ENCODE measurements around the gene ACOX2.

Gene ACOX2

DNA sequence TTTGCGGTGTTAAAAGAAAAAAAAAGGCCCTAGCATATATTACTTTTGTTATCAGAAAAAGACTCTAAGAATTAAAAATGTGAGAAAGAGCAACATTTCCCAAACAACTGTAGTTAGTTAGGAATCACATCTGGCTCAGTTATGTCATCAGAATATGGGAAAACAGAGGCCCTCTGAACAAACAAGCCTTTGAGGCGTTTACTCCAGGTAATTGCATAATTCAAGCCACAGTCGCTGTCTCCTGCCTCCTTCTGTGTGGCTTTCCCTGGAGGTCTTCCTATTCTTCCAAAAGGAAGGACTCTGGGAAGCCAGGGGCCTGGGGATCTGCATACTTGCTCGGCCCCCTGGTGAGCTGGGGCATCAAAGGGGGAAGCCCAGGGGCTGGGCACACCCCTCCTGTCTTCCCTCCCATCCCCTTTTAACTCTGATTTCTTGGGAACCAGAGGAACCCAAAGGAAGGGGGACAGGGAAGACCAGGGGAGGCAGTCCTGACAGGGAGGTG, 43.9 kb upstream of the ACOX2 start:
- ChIA-PET CTCF (interaction anchor here (1.4 kb wide), 1 partner anchor 11 kb away, joined by 3 read pairs; no protein-coding TSS in a partner anchor), POLR2A (no interaction called here)
- DNase-seq (ENCODE audit: extremely low spot score), result no peak
- TF ChIP-seq FOXA1 (IDR thresholded peaks at IDR 0.05) (no peak), ZNF384 (IDR thresholded peaks at IDR 0.05) (no peak), TARDBP (IDR thresholded peaks at IDR 0.05) (no peak), L3MBTL2 (conservative IDR thresholded peaks at IDR 0.05) (no peak), NFRKB (IDR thresholded peaks at IDR 0.05) (no peak), SUZ12 (IDR thresholded peaks at IDR 0.05) (no peak), FOXK2 (IDR thresholded peaks at IDR 0.05) (no peak), ELF4 (IDR thresholded peaks at IDR 0.05) (no peak), ARNT (IDR thresholded peaks at IDR 0.05) (no peak)

- TF ChIP-seq CTBP1 (IDR thresholded peaks at IDR 0.05; ENCODE audit: borderline replicate concordance) (no peak), ELF4 (IDR thresholded peaks at IDR 0.05) (no peak), PKNOX1 (IDR thresholded peaks at IDR 0.05) (no peak), FOXK2 (IDR thresholded peaks at IDR 0.05) (no peak), ARNT (IDR thresholded peaks at IDR 0.05) (no peak), HDGF (IDR thresholded peaks at IDR 0.05; ENCODE audit: borderline replicate concordance) (no peak), SUZ12 (IDR thresholded peaks at IDR 0.05) (no peak), LEF1 (IDR thresholded peaks at IDR 0.05; ENCODE audit: borderline replicate concordance) (no peak), L3MBTL2 (conservative IDR thresholded peaks at IDR 0.05) (no peak), SP1 (IDR thresholded peaks at IDR 0.05) (no peak), ZNF384 (IDR thresholded peaks at IDR 0.05) (no peak), BHLHE40 (IDR thresholded peaks at IDR 0.05; ENCODE audit: borderline replicate concordance) (no peak), NFRKB (IDR thresholded peaks at IDR 0.05) (no peak), FOXA1 (IDR thresholded peaks at IDR 0.05) (no peak), TARDBP (IDR thresholded peaks at IDR 0.05) (no peak), FOXM1 (IDR thresholded peaks at IDR 0.05; ENCODE audit: borderline replicate concordance) (no peak)
- ChIA-PET POLR2A (no interaction called here), CTCF (no interaction called here)
- DNase-seq (ENCODE audit: extremely low spot score), result no peak
Observed at GRCh38 chr3:58578873-58579272, 41.9 kb upstream of the ACOX2 start.

- peak; percentile 25 for DNase-seq (ENCODE audit: extremely low spot score)
- POLR2A ChIA-PET, result no interaction called here
- CTCF ChIA-PET, result interaction anchor here (1.2 kb wide), 1 partner anchor 53 kb away, joined by 3 read pairs; no protein-coding TSS in a partner anchor
- TF ChIP-seq BHLHE40 (IDR thresholded peaks at IDR 0.05; ENCODE audit: borderline replicate concordance), result no peak
- no peak for TF ChIP-seq SP1 (IDR thresholded peaks at IDR 0.05)
- no peak for TF ChIP-seq SUZ12 (IDR thresholded peaks at IDR 0.05)
Observed at GRCh38 chr3:58577269-58577821, 40.4 kb upstream of the ACOX2 start, which contains the start of gene FAM107A. Gene FAM107A, minus strand, starts transcription at chr3:58577391. Its CDS starts 7,531 bp downstream, at chr3:58569860.

DNA sequence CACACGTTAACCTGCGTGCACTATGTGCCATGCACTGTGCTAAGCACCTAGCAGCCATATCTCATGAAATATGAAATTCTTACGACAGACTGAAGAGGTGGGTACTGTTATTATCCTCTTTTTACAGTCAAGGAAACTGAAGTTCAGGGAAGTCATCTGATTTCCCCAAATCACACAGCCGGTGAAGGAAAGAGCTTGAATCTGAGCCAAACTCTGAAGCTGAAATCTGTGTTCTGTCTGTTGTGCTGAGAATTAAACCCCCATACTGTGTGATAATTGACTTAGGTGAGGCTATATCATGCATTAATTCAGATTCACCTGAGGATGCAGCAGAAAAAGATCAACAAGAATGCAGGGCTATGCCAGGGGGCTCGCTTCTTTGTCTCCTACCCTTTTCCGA, 39.7 kb upstream of the ACOX2 start:
- no peak for DNase-seq (ENCODE audit: extremely low spot score)
- TF ChIP-seq BHLHE40 (IDR thresholded peaks at IDR 0.05; ENCODE audit: borderline replicate concordance) (no peak), SP1 (IDR thresholded peaks at IDR 0.05) (no peak), HDGF (IDR thresholded peaks at IDR 0.05; ENCODE audit: borderline replicate concordance) (no peak), PKNOX1 (IDR thresholded peaks at IDR 0.05) (no peak)
- ChIA-PET CTCF (interaction anchor here (1.2 kb wide), 1 partner anchor 53 kb away, joined by 3 read pairs; no protein-coding TSS in a partner anchor), POLR2A (no interaction called here)

GRCh38 chr3:58575971-58576652, 39.1 kb upstream of the ACOX2 start:
- TF ChIP-seq BHLHE40 (IDR thresholded peaks at IDR 0.05; ENCODE audit: borderline replicate concordance), result no peak
- TF ChIP-seq FOXM1 (IDR thresholded peaks at IDR 0.05; ENCODE audit: borderline replicate concordance), result no peak
- no peak for TF ChIP-seq ELF4 (IDR thresholded peaks at IDR 0.05)
- TF ChIP-seq ZNF384 (IDR thresholded peaks at IDR 0.05), result no peak
- TF ChIP-seq PKNOX1 (IDR thresholded peaks at IDR 0.05), result no peak
- no peak for TF ChIP-seq FOXK2 (IDR thresholded peaks at IDR 0.05)
- TF ChIP-seq HDGF (IDR thresholded peaks at IDR 0.05; ENCODE audit: borderline replicate concordance), result no peak
- no peak for TF ChIP-seq FOXA1 (IDR thresholded peaks at IDR 0.05)
- DNase-seq (ENCODE audit: extremely low spot score), result no peak
- CTCF ChIA-PET, result interaction anchor here (1.2 kb wide), 1 partner anchor 54 kb away, joined by 3 read pairs; no protein-coding TSS in a partner anchor
- POLR2A ChIA-PET, result no interaction called here

- CTCF ChIA-PET, result no interaction called here
- DNase-seq (ENCODE audit: extremely low spot score), result no peak
- TF ChIP-seq L3MBTL2 (conservative IDR thresholded peaks at IDR 0.05), result no peak
- TF ChIP-seq NFRKB (IDR thresholded peaks at IDR 0.05), result no peak
- TF ChIP-seq PKNOX1 (IDR thresholded peaks at IDR 0.05), result no peak
- TF ChIP-seq HDGF (IDR thresholded peaks at IDR 0.05; ENCODE audit: borderline replicate concordance), result no peak
- TF ChIP-seq ARNT (IDR thresholded peaks at IDR 0.05), result no peak
- no peak for TF ChIP-seq FOXM1 (IDR thresholded peaks at IDR 0.05; ENCODE audit: borderline replicate concordance)
- TF ChIP-seq ZNF384 (IDR thresholded peaks at IDR 0.05), result no peak
- no peak for TF ChIP-seq TARDBP (IDR thresholded peaks at IDR 0.05)
- no peak for TF ChIP-seq ELF4 (IDR thresholded peaks at IDR 0.05)
- TF ChIP-seq CTBP1 (IDR thresholded peaks at IDR 0.05; ENCODE audit: borderline replicate concordance), result no peak
- TF ChIP-seq SUZ12 (IDR thresholded peaks at IDR 0.05), result no peak
- no peak for TF ChIP-seq FOXK2 (IDR thresholded peaks at IDR 0.05)
- TF ChIP-seq LEF1 (IDR thresholded peaks at IDR 0.05; ENCODE audit: borderline replicate concordance), result no peak
- no peak for TF ChIP-seq FOXA1 (IDR thresholded peaks at IDR 0.05)
- no peak for TF ChIP-seq BHLHE40 (IDR thresholded peaks at IDR 0.05; ENCODE audit: borderline replicate concordance)
- POLR2A ChIA-PET, result interaction anchor here (1.4 kb wide), 1 partner anchor 268 kb away, joined by 4 read pairs; the partner anchor contains the start of genes HTD2 and RPP14
Observed at GRCh38 chr3:58574682-58575081, 37.7 kb upstream of the ACOX2 start.

Data from HEK293T (cell line).